GM10248 (cell line): Measurements from ENCODE around the gene PIK3R5.
A peak's percentile ranks its signal among the peaks of the same experiment; 100 is the strongest.

Experiments
- CTCF ChIA-PET: fragments of 300-600 bp; sonication (Branson Sonifier 250); formaldehyde crosslinking; extraction: SDS; loops from one replicate; lab custom pipeline; 2021; ENCODE audit warnings: antibody characterized with exemption; lab: Yijun Ruan, JAX
- POLR2A ChIA-PET: fragments of 350-650 bp; sonication (Branson Sonifier 250); formaldehyde crosslinking; extraction: SDS; loops from one replicate; lab custom pipeline; 2020; ENCODE audit warnings: antibody characterized with exemption; lab: Yijun Ruan, JAX
- DNase-seq: peaks from one replicate; pipeline ENCODE4 v3.0.0; 2012; ENCODE audit errors: extremely low spot score
- TF ChIP-seq, protein P1 (sequence below): IDR thresholded peaks from 2 replicates; pipeline ENCODE4 v1.5.1; 2012; ENCODE audit warnings: mild to moderate bottlenecking, low read depth; ENCODE audit errors: extremely low read depth, missing control alignments, control extremely low read depth

PIK3R5 gene

DNA sequence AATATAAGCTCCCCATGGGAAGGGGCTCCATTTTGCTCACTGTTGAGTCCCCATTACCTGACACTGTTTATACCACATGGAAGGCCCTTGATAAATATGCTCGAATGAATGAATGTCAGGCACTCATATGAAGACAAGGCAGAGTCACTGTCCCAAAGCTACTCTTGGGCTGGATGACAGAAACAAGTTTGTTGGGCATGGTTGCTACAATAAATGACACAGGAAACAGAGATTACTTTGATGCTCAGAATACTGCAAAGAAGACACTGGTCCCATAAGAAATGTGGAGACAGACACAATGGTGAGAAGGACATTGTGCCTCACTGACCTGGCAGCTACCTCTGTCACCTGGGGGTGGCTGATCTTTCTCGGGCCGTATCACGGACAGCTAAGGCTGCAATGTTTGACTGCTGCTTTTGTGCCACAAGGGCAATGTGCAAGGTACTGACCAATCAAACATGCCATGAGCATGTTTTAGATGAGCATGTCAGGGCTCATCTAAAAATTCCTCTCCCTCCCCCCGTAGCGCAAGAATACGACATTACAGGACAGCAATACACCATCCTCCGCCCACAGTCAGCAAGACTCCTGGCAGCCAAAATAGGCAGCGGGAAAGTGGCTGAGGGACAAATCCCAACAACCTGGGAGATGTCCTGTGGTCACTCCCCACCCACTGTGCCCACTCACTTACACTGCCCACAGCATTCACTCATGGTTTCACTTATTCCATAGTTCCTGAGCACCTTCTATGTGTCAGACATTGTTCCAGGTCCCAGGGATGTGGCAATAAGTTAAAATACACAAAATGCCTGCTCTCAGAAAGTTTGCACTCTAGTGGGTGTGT is 103.1 kb downstream of the PIK3R5 start:
- ChIA-PET POLR2A (interaction anchor here (0.6 kb wide), 1 partner anchor 80 kb away, joined by 3 read pairs; no protein-coding TSS in a partner anchor), CTCF (interaction anchor here (0.6 to 1.2 kb wide), 7 partner anchors 8 to 33 kb away, joined by 3 to 5 read pairs (median 3); no protein-coding TSS in a partner anchor)
- DNase-seq: no peak
- TF ChIP-seq, protein P1, sequence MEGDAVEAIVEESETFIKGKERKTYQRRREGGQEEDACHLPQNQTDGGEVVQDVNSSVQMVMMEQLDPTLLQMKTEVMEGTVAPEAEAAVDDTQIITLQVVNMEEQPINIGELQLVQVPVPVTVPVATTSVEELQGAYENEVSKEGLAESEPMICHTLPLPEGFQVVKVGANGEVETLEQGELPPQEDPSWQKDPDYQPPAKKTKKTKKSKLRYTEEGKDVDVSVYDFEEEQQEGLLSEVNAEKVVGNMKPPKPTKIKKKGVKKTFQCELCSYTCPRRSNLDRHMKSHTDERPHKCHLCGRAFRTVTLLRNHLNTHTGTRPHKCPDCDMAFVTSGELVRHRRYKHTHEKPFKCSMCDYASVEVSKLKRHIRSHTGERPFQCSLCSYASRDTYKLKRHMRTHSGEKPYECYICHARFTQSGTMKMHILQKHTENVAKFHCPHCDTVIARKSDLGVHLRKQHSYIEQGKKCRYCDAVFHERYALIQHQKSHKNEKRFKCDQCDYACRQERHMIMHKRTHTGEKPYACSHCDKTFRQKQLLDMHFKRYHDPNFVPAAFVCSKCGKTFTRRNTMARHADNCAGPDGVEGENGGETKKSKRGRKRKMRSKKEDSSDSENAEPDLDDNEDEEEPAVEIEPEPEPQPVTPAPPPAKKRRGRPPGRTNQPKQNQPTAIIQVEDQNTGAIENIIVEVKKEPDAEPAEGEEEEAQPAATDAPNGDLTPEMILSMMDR: no peak

DNA sequence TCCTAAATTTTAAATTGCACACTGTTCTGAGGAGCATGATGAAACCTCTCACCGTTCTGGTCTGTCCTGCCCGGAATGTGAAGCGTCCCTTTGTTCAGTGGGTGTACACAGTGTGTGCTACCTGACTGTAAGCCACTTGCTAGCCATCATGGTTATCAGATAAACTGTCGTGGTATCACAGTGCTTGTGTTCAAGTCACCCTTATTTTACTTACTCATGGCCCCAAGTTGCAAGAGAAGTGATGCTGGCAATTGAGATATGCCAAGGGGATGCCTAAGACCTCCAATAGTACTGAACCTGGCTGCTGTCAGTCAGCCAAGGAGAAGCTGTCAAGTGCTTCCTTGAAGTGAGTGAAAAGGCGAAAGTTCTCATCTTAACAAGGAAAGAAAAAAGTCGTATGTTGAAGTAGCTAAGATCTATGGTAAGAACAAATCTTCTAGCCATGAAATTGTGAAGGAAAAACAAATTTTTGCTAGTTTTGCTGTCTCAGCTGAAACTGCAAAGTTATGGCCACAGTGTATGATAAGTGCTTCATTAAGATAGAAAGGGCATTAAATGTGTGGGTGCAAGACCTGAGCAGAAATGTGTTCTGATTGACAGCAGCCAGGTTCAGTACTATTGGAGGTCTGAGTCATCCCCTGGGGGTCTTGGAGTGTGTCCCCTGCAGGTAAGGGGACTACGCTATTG is 103.9 kb downstream of the PIK3R5 start:
- DNase-seq: no peak
- CTCF ChIA-PET: interaction anchor here (0.6 to 1.2 kb wide), 7 partner anchors 9 to 34 kb away, joined by 3 to 5 read pairs (median 3); no protein-coding TSS in a partner anchor
- POLR2A ChIA-PET: interaction anchor here (0.6 kb wide), 1 partner anchor 80 kb away, joined by 3 read pairs; no protein-coding TSS in a partner anchor
- TF ChIP-seq, protein P1: no peak

GRCh38 chr17:8859804-8860430 is 105.6 kb downstream of the PIK3R5 start:
- TF ChIP-seq, protein P1: no peak
- DNase-seq: no peak
- ChIA-PET POLR2A (no interaction called here), CTCF (interaction anchor here (1.3 to 1.6 kb wide), 4 partner anchors 9 to 138 kb away, joined by 3 to 6 read pairs (median 5); no protein-coding TSS in a partner anchor)

GRCh38 chr17:8859027-8859803 is 106.3 kb downstream of the PIK3R5 start:
- ChIA-PET POLR2A (interaction anchor here (1.2 kb wide), 1 partner anchor 8 kb away, joined by 8 read pairs; the partner anchor contains the start of gene PIK3R6), CTCF (interaction anchor here (1.0 to 3.5 kb wide), 11 partner anchors 10 to 476 kb away, joined by 3 to 15 read pairs (median 4); no protein-coding TSS in a partner anchor)
- TF ChIP-seq, protein P1: no peak
- no peak for DNase-seq

GRCh38 chr17:8857919-8858318 is 107.6 kb downstream of the PIK3R5 start:
- POLR2A ChIA-PET: interaction anchor here (0.6 to 1.2 kb wide), 7 partner anchors 9 to 734 kb away, joined by 3 to 9 read pairs (median 5); partner anchors contain the start of genes HES7 and PIK3R6
- CTCF ChIA-PET: interaction anchor here (1.0 to 3.5 kb wide), 11 partner anchors 8 to 474 kb away, joined by 3 to 15 read pairs (median 3); no protein-coding TSS in a partner anchor

More at GRCh38 chr17:8857919-8858318, 107.6 kb downstream of the PIK3R5 start:
- DNase-seq: peak; percentile 54
- TF ChIP-seq, protein P1: no peak
